HepG2 (cell line): ENCODE measurements around the gene CEP162.

Experiments used
- ZEB1 ChIP-seq: IDR thresholded peaks from 2 replicates; pipeline ENCODE4 v1.6.1; 2012; ENCODE audit warnings: mild to moderate bottlenecking, low read depth, inconsistent platforms; ENCODE audit not compliant: insufficient replicate concordance
- ZNF446 ChIP-seq: sonication (generic); formaldehyde crosslinking; IDR thresholded peaks from 2 replicates; pipeline ENCODE4 v1.5.0; 2020; ENCODE audit warnings: mild to moderate bottlenecking, missing genetic modification reagents

GRCh38 chr6:84243240-84243639, 15.8 kb upstream of the CEP162 start:
- TF ChIP-seq ZEB1 (no peak), ZNF446 (CRISPR knock-in tag) (no peak)
